Measurements from ENCODE around the gene CAMKK2.
A peak's percentile ranks its signal among the peaks of the same experiment; 100 is the strongest.

The CAMKK2 gene

GRCh38 chr12:121241156-121241970 lies 55.1 kb downstream of the CAMKK2 start:
- H3K4me1 ChIP-seq (ENCODE audit: insufficient read depth, low read length), result no peaks in the 10 kb centered on the region
- no peaks in the 10 kb centered on the region for H3K79me2 ChIP-seq (ENCODE audit: insufficient read depth, low read length)
- H3K36me3 ChIP-seq (ENCODE audit: insufficient read depth, low read length), result peaks cover 56% of the 10 kb centered on the region
- DNase-seq, result no peak
- no peak for ATAC-seq (ENCODE audit: insufficient read depth, low read depth)
- H3K27me3 ChIP-seq (ENCODE audit: insufficient read depth, low read length, poor library complexity), result no peaks in the 10 kb centered on the region
- H3K27ac ChIP-seq (ENCODE audit: low read length), result 0 out of 2 replicates have a peak overlapping the region, but pooled peaks have one; percentile 37
- no peak overlapping the region for H3K4me2 ChIP-seq (ENCODE audit: insufficient read depth, low read length)
- H2AFZ ChIP-seq (ENCODE audit: low read depth, low read length), result no peak overlapping the region
- TF ChIP-seq CTCF (IDR thresholded peaks at IDR 0.05; ENCODE audit: borderline replicate concordance, extremely low read depth, low read length, poor library complexity, severe bottlenecking) (no peak), EZH2 (IDR thresholded peaks at IDR 0.05; ENCODE audit: borderline replicate concordance, low read depth, low read length, severe bottlenecking) (no peak)
- H4K20me1 ChIP-seq (ENCODE audit: insufficient read depth, low read length), result no peaks in the 10 kb centered on the region
- H3K9me3 ChIP-seq (ENCODE audit: insufficient read depth, low read length, severe bottlenecking), result no peaks in the 10 kb centered on the region
- no peak overlapping the region for H3K9ac ChIP-seq (ENCODE audit: low read depth, low read length)
- H3K4me3 ChIP-seq (ENCODE audit: low read depth in 1 of 2, low read length in 2 of 2), result no peak overlapping the region

DNA sequence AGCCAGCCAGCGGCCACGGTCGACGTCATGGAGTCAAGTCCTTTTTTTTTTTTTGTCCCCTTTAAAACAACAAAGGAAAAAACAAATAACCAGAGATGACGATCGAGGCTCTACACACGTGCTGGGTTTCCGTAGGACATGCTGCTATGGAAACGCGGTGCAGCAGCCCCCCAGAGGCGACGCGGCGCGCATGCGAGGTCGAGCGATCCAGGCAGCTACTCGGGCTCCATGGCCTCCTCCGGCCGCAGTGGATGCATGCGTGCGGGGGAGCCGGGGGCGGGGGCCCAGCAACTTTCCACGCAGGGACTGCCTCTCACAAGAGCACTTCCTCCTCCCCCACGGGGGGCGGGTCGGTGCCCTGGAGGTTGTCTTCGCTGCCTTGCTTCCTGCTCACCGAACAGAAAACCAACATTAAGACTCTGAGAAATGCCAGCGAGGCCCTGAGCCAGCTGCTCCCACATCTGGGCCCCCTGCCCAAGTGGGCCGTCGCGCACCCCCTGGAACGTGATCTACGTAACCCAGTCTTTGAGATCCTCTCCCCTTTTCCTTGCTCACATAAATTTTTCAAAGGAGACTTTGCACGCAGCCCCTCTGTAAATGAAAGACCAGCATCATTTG lies 55.9 kb downstream of the CAMKK2 start:
- no peak overlapping the region for H3K4me3 ChIP-seq (ENCODE audit: low read depth in 1 of 2, low read length in 2 of 2)
- H3K9ac ChIP-seq (ENCODE audit: low read depth, low read length), result no peak overlapping the region
- H3K9me3 ChIP-seq (ENCODE audit: insufficient read depth, low read length, severe bottlenecking), result no peaks in the 10 kb centered on the region
- H2AFZ ChIP-seq (ENCODE audit: low read depth, low read length), result no peak overlapping the region
- ATAC-seq (ENCODE audit: insufficient read depth, low read depth) (no peak; the same call in 2 of the 3 replicates), DNase-seq (no peak)
- no peaks in the 10 kb centered on the region for H4K20me1 ChIP-seq (ENCODE audit: insufficient read depth, low read length)
- no peak overlapping the region for H3K4me2 ChIP-seq (ENCODE audit: insufficient read depth, low read length)
- no peak for TF ChIP-seq CTCF (IDR thresholded peaks at IDR 0.05; ENCODE audit: borderline replicate concordance, extremely low read depth, low read length, poor library complexity, severe bottlenecking)
- no peaks in the 10 kb centered on the region for H3K4me1 ChIP-seq (ENCODE audit: insufficient read depth, low read length)
- H3K36me3 ChIP-seq (ENCODE audit: insufficient read depth, low read length), result peaks cover 63% of the 10 kb centered on the region
- H3K27me3 ChIP-seq (ENCODE audit: insufficient read depth, low read length, poor library complexity), result no peaks in the 10 kb centered on the region
- no peak overlapping the region for H3K27ac ChIP-seq (ENCODE audit: low read length)
- H3K79me2 ChIP-seq (ENCODE audit: insufficient read depth, low read length), result no peaks in the 10 kb centered on the region

- ATAC-seq (ENCODE audit: insufficient read depth, low read depth), result no peak
- Histone ChIP-seq H3K79me2 (ENCODE audit: insufficient read depth, low read length) (no peaks in the 10 kb centered on the region), H3K36me3 (ENCODE audit: insufficient read depth, low read length) (peaks cover 64% of the 10 kb centered on the region), H3K4me3 (ENCODE audit: low read depth in 1 of 2, low read length in 2 of 2) (no peak overlapping the region), H3K4me2 (ENCODE audit: insufficient read depth, low read length) (no peak overlapping the region), H4K20me1 (ENCODE audit: insufficient read depth, low read length) (no peaks in the 10 kb centered on the region), H3K4me1 (ENCODE audit: insufficient read depth, low read length) (no peaks in the 10 kb centered on the region), H3K9ac (ENCODE audit: low read depth, low read length) (no peak overlapping the region), H3K9me3 (ENCODE audit: insufficient read depth, low read length, severe bottlenecking) (no peaks in the 10 kb centered on the region), H2AFZ (ENCODE audit: low read depth, low read length) (no peak overlapping the region), H3K27ac (ENCODE audit: low read length) (no peak overlapping the region), H3K27me3 (ENCODE audit: insufficient read depth, low read length, poor library complexity) (no peaks in the 10 kb centered on the region)
- no peak for DNase-seq
- TF ChIP-seq EZH2 (IDR thresholded peaks at IDR 0.05; ENCODE audit: borderline replicate concordance, low read depth, low read length, severe bottlenecking), result no peak
- TF ChIP-seq CTCF (IDR thresholded peaks at IDR 0.05; ENCODE audit: borderline replicate concordance, extremely low read depth, low read length, poor library complexity, severe bottlenecking), result no peak
These were observed 56.5 kb downstream of the CAMKK2 start for GRCh38 chr12:121240062-121240420.

Measured in DND-41 (cell line).